ENCODE results near the gene ZSWIM3. TPM values are rescaled to one million over a fixed set of nuclear protein-coding genes. Genes with fewer than 3 reads are reported as not detected.

Gene ZSWIM3
- polyA plus RNA-seq, 1 donor from 2014 or later = 14.3 TPM

- Histone ChIP-seq H3K9me2 (ENCODE audit: insufficient read depth, low read length) (no peaks in the 10 kb centered on the region), H3K27ac (ENCODE audit: low read length) (no peak overlapping the region), H4K20me1 (ENCODE audit: insufficient read depth) (no peaks in the 10 kb centered on the region), H3K4me3 (ENCODE audit: low read length) (no peak overlapping the region), H3K4me2 (ENCODE audit: low read length) (no peak overlapping the region), H3K27me3 (ENCODE audit: insufficient read depth, low read depth, low read length) (no peaks in the 10 kb centered on the region), H3K36me3 (ENCODE audit: insufficient read depth, low read length) (no peaks in the 10 kb centered on the region), H3K79me2 (replicated peaks; ENCODE audit: insufficient read depth, low read length) (no peaks in the 10 kb centered on the region), H3F3A (ENCODE audit: insufficient read depth, low read length, poor library complexity, severe bottlenecking) (no peaks in the 10 kb centered on the region), H3K9me3 (ENCODE audit: low read length) (no peaks in the 10 kb centered on the region), H2AFZ (ENCODE audit: low read depth, low read length) (no peak overlapping the region), H3K9ac (ENCODE audit: low read length) (no peak overlapping the region)
- TF ChIP-seq REST (IDR thresholded peaks at IDR 0.05; ENCODE audit: borderline replicate concordance) (no peak), SMC3 (conservative IDR thresholded peaks at IDR 0.05; ENCODE audit: poor library complexity) (no peak), RAD21 (conservative IDR thresholded peaks at IDR 0.05) (no peak), TAF1 (IDR thresholded peaks at IDR 0.05; ENCODE audit: low read depth) (no peak), POLR2AphosphoS5 (IDR thresholded peaks at IDR 0.05) (no peak), MXI1 (conservative IDR thresholded peaks at IDR 0.05; ENCODE audit: poor library complexity, severe bottlenecking) (no peak), EZH2 (IDR thresholded peaks at IDR 0.05; ENCODE audit: borderline replicate concordance, insufficient read depth, low read length, poor library complexity, severe bottlenecking) (no peak), EP300 (conservative IDR thresholded peaks at IDR 0.05; ENCODE audit: poor library complexity, severe bottlenecking) (no peak), CTCF (IDR thresholded peaks at IDR 0.05; ENCODE audit: poor library complexity, severe bottlenecking) (no peak)
Measured at GRCh38 chr20:45919542-45920399, 62.4 kb downstream of the ZSWIM3 start.

GRCh38 chr20:45920462-45921336 is 63.3 kb downstream of the ZSWIM3 start:
- no peaks in the 10 kb centered on the region for H3F3A ChIP-seq (ENCODE audit: insufficient read depth, low read length, poor library complexity, severe bottlenecking)
- no peaks in the 10 kb centered on the region for H3K79me2 ChIP-seq (replicated peaks; ENCODE audit: insufficient read depth, low read length)
- H3K27me3 ChIP-seq (ENCODE audit: insufficient read depth, low read depth, low read length) = no peaks in the 10 kb centered on the region
- no peak overlapping the region for H2AFZ ChIP-seq (ENCODE audit: low read depth, low read length)
- H3K9me3 ChIP-seq (ENCODE audit: low read length) = no peaks in the 10 kb centered on the region
- H3K27ac ChIP-seq (ENCODE audit: low read length) = no peak overlapping the region
- no peaks in the 10 kb centered on the region for H3K9me2 ChIP-seq (ENCODE audit: insufficient read depth, low read length)
- H3K9ac ChIP-seq (ENCODE audit: low read length) = no peak overlapping the region
- H4K20me1 ChIP-seq (ENCODE audit: insufficient read depth) = no peaks in the 10 kb centered on the region
- no peaks in the 10 kb centered on the region for H3K36me3 ChIP-seq (ENCODE audit: insufficient read depth, low read length)
- H3K4me3 ChIP-seq (ENCODE audit: low read length) = no peak overlapping the region
- no peak overlapping the region for H3K4me2 ChIP-seq (ENCODE audit: low read length)
- TF ChIP-seq MXI1 (conservative IDR thresholded peaks at IDR 0.05; ENCODE audit: poor library complexity, severe bottlenecking) (no peak), REST (IDR thresholded peaks at IDR 0.05; ENCODE audit: borderline replicate concordance) (no peak), POLR2AphosphoS5 (IDR thresholded peaks at IDR 0.05) (no peak), CTCF (IDR thresholded peaks at IDR 0.05; ENCODE audit: poor library complexity, severe bottlenecking) (no peak), EP300 (conservative IDR thresholded peaks at IDR 0.05; ENCODE audit: poor library complexity, severe bottlenecking) (no peak), TAF1 (IDR thresholded peaks at IDR 0.05; ENCODE audit: low read depth) (no peak), EZH2 (IDR thresholded peaks at IDR 0.05; ENCODE audit: borderline replicate concordance, insufficient read depth, low read length, poor library complexity, severe bottlenecking) (no peak), RAD21 (conservative IDR thresholded peaks at IDR 0.05) (no peak), SMC3 (conservative IDR thresholded peaks at IDR 0.05; ENCODE audit: poor library complexity) (no peak)

All from neural cell (in vitro differentiated cells).